Measurements from ENCODE around the gene SREBF2.
"Not testable (repeated sequence)": the region's sequence is repeated elsewhere in the genome, so short reads cannot be mapped to it uniquely, and the experiment has no call there.

SREBF2 gene

GRCh38 chr22:41821471-41822316 lies 11.2 kb upstream of the SREBF2 start:
- no peak for DNase-seq

DNA sequence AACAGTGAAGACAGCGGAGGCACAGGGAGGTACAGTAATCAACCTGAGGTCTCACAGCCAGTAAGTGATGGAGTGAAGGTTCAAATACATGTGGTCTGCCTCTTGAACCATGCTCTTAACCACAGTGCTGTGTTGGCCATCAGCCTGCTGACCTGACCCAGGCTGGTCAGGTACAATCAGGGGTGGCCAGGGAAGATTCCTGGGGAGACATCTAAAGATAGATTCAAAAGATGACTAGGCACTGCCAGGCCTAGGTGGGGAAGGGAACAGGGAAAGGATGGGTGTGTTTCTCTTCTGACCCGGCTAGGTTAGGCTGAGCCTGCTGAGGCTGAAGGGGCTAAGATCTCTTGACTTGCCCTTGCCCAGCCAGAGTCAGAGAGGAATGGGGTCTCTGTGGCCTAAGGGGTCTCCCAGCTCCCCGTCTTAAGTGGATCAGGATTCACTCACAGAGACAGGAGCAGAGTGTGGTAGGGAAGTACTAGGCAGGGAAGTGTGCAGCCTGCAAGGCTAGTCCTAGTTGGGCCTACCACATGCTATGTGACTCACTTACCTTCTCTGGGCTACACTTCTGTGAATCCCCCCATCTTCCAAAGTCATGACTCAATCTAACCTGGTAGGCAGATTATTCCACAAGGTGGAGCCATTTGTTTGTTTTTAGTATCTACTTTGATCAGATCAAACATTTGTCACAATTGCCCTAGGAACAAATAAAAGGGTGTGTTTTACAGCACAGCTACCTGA lies 10.4 kb upstream of the SREBF2 start:
- DNase-seq, result no peak

DNA sequence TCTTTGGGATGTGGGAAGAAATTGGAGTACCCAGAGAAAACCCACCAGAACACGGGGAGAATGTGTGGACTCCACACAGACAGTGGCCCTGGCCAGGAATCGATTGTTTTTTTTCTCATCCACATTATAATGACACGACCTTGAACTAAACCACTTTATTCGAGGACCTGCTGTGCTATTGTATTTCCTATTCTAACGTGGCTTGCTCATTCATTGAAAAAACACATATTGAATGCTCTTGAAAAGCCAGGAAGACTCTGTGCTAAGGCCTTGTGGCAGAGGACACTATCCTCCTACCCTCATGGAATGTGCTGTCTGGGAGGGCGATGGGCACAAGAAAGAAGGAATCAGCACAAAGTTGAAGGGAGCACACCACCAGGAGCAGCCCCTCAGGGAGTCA lies 9.1 kb upstream of the SREBF2 start:
- DNase-seq, result no peak

DNA sequence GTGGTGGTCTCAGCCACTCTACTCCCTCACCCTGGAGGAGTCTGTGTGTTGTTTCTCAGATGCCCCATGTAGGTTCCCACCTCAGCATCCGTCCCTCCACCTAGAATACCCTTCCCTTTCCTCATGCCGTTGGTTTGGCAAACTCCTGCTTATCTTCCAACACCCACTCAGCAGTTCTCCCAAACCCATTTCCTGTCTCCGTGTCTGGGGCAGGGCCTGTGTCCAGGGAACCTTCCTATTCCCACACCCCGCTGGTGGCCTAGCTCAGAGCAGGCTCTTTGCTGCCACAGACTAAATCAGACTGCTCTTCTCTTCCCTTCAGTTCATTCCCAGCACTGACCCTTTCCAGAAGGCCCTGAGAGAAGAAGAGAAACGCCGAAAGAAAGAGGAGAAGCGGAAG lies 7.5 kb upstream of the SREBF2 start:
- no peak for DNase-seq

DNA sequence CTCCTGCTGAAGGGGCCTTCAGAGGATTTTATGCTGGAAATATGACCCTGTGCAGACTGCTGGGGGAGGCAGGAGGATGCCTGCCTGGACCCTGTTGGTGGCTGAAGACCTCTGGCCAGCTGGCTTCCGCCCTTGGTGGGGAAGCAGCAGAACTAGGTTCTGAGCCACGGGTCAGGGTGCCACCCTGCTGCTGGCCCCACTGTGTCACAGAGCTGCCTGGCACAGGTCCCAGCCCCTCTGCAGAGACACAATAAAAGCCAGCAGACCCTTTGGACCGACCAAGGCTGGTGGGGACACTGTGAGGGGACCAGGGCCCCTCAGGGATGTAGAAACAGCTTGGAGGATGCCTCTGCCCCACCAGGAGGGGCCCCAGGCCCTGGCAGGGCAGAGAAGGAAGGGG lies 6.9 kb upstream of the SREBF2 start:
- no peak for DNase-seq

GRCh38 chr22:41826430-41827383 lies 6.2 kb upstream of the SREBF2 start:
- DNase-seq, result no peak

DNA sequence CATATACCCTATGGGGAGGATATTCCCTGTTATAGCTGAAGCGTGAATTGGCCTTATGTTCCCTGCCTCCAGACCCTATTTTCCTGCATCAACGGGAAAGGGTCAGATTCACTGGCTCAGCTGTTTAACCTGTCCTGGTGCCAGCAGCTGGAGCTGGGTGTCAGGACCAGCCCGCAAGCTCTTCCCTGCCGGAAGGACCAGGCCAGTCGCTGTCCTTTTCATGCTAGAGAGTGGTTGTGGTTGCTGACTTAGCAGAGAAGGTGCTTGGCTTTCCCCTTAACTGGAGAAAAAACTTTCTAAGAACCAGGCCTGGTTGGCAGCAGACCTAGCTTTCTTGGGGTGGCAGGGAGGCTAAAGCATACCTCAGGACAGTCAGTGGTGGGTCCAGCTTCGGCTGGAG lies 5.2 kb upstream of the SREBF2 start:
- no peak for DNase-seq

- DNase-seq, result no peak
These were observed 4.4 kb upstream of the SREBF2 start for GRCh38 chr22:41828516-41828915.

GRCh38 chr22:41830174-41830573 lies 2.7 kb upstream of the SREBF2 start:
- DNase-seq, result no peak

DNA sequence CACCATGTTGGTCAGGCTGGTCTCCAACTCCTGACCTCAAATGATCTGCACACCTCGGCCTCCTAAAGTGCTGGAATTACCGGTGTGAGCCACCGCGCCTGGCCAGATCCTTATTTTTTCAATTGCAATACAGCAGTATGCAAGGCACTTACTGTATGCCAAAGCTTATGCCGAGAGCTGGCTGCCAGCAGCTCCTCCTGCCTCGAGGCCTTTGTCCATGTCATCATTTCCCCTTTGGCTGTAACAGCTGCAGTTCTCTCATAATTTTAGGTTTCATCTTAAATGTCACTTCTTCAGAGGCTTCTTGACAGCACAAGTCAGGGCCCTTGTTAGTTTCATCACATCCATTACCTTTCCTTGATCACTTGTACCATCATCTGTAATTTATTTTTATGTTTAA lies 1.5 kb upstream of the SREBF2 start:
- DNase-seq, result no peak

GRCh38 chr22:41831828-41832552 lies 915 bp upstream of the SREBF2 start:
- DNase-seq, result no peak

- peak; percentile 60 for DNase-seq
These were observed 582 bp downstream of the SREBF2 start for GRCh38 chr22:41833369-41834004.

DNA sequence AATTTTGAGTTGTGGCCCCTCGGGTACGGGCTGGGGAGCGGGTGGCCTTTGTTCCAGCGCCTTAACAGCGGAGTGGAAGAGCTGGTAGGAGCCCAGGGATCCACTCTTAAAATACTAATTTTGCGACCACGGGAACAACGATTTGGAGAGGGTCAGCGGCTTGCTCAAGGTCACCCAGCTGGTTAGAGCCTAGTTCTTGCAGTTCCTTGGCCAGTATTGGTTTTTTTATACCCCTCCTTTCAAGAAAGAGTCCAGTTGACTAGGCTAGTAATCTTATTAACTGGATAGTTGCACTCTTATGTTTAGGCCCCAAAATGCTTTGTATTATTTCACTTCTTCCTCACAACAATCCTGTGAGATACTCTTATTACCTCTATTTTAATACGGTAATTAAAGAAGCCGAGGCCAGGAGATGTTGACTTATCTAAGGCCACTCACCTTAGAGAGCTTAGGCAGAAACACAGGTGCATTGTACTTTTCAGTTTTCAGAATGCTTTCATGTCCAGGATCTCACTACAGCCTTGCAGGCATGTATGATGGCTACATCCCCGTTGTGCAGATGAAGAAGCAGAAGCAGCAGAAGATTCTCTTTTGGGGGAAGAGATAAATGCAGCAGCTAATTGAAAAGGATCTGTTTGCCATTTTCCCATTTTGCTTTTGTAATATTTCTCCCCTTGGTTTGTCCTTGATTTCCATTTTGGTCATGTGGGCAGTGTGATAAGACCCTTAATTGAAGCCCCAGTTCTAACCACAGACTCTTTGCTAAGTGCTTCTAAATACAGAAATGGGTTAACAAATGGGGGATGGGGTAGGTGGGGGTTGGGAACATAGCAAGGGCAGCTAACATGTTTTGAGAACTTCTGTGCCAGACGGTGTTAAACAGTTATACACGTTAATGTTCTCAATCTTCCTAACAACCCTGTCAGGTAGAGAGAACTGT lies 1.4 kb downstream of the SREBF2 start:
- no peak for DNase-seq

DNA sequence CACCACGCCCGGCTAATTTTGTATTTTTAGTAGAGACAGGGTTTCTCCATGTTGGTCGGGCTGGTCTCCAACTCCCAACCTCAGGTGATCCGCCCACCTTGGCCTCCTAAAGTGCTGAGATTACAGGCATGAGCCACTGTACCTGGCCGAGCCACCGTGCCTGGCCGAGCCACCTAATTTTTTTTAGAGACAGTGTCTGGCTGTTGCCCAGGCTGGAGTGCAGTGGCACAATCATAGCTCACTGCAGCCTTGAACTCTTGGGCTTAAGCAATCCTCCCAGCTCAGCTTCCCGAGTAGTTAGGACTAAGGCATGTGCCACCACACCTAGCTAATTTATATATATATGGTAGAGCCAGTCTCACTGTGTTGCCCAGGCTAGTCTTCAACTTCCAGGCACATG lies 2.6 kb downstream of the SREBF2 start:
- DNase-seq, result not testable (repeated sequence)

GRCh38 chr22:41836551-41836950 lies 3.6 kb downstream of the SREBF2 start:
- DNase-seq, result no peak

DNA sequence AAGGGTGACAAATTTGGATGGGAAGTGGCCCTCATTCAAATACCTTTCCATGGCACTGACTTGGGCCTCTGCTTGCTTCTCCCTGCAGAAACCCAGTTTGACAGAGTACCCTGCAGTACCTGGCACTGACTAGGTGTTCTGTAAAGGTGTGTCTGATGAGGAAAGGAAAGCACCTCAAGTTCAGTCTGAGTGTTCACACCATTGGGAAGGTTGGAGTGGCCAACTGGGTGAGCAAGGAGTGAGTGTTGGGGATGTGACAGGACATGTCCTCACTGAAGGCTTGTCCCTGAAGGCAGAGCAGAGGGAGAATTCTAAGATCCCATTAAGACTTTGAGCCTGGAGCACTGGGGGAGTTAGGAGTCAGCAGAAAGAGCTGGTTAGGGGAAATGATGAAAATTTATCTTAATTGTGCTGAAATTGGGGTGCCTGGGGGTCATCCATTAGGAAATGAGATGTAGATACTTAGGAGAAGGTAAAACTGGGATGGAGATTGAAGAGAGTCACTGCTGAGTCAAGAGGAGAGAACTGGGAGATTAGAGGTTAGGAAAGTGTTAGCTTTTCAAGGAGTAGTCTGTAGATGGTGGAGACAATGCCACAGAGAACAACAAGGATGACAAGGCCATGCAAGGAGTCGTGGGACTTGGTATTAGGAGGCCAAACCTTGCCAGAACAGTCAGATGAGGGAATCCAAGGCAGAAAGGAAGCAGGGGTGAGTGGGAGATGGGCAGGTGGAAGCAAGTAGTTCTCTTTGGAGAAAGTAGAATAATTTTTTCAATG lies 6.1 kb downstream of the SREBF2 start:
- DNase-seq, result no peak

DNA sequence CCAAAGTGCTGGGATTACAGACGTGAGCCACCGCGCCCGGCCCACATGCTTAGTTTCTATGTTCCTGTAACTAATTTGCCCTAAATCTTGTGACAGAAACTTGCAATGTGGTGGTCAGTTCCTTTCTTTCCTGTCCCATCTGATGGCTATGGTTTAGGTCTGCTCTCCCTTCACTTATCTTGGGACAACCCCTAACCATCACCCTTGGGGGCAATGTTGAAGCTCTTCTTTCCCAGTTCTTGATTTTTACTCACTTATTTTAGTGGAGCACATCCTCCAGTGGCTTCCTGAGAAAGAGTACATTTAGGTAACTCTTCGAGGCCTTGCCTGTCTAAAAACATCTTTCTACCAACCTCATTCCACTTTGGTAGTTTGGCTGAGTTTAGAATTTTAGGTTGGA lies 7.3 kb downstream of the SREBF2 start:
- no peak for DNase-seq

- DNase-seq, result no peak
These were observed 8.3 kb downstream of the SREBF2 start for GRCh38 chr22:41841085-41841712.
